OCI-LY7 (cell line): ENCODE measurements around the gene ALG14. TPM values are rescaled to one million over a fixed set of nuclear protein-coding genes. Genes with fewer than 3 reads are reported as not detected.
A peak's percentile ranks its signal among the peaks of the same experiment; 100 is the strongest.

Experiments used
- BruUV-seq: library from RNA; stranded (reverse); fragments of 400-500 nt; replicated peaks from 2 replicates; lab custom pipeline; 2021; lab: Mats Ljungman, UMichigan
- CTCF ChIA-PET: fragments of 300-600 bp; sonication (Branson Sonifier 250); formaldehyde crosslinking; loops from one replicate; lab custom pipeline; 2022; ENCODE audit warnings: antibody characterized with exemption; ENCODE audit not compliant: unreplicated experiment; lab: Charles Lee
- POLR2A ChIA-PET: fragments of 300-600 bp; sonication (Branson Sonifier 250); formaldehyde crosslinking; loops from one replicate; lab custom pipeline; 2022; ENCODE audit warnings: antibody characterized with exemption; lab: Charles Lee
- DNase-seq: peaks from one replicate; pipeline ENCODE4 v3.0.0-alpha.2; 2015; ENCODE audit warnings: low spot score
- H2AFZ ChIP-seq: fragments of 200-600 bp; sonication (generic), shearing (Covaris generic); 2 replicates; pipeline ENCODE4 v1.6.1; 2014; ENCODE audit warnings: mild to moderate bottlenecking, antibody characterized with exemption, low read length, moderate library complexity
- H3K27ac ChIP-seq: fragments of 200-600 bp; sonication (generic); 2 replicates; pipeline ENCODE4 v1.5.1; 2014; ENCODE audit warnings: mixed run types, low read depth, mild to moderate bottlenecking, moderate library complexity, low read length, inconsistent platforms; ENCODE audit not compliant: poor library complexity, severe bottlenecking
- H3K36me3 ChIP-seq: fragments of 200-600 bp; sonication (generic); 2 replicates; pipeline ENCODE4 v1.6.1; 2014; ENCODE audit warnings: mild to moderate bottlenecking, antibody characterized with exemption, low read length, moderate library complexity, mixed read lengths; ENCODE audit not compliant: insufficient read depth
- H3K4me1 ChIP-seq: fragments of 200-600 bp; sonication (generic); 2 replicates; pipeline ENCODE4 v1.5.1; 2014; ENCODE audit warnings: mild to moderate bottlenecking, low read length; ENCODE audit not compliant: insufficient read depth, poor library complexity, severe bottlenecking
- H3K4me2 ChIP-seq: fragments of 200-600 bp; sonication (generic); 2 replicates; pipeline ENCODE4 v1.6.1; 2014; ENCODE audit warnings: mild to moderate bottlenecking, low read length
- H3K4me3 ChIP-seq: fragments of 200-600 bp; sonication (generic); 2 replicates; pipeline ENCODE4 v1.5.1; 2014; ENCODE audit warnings: mild to moderate bottlenecking, low read depth, low read length; ENCODE audit not compliant: poor library complexity, severe bottlenecking
- H3K79me2 ChIP-seq: fragments of 200-600 bp; sonication (generic); 2 replicates; pipeline ENCODE4 v1.6.1; 2016; ENCODE audit warnings: low read depth, mild to moderate bottlenecking, low read length, moderate library complexity, mixed read lengths; ENCODE audit not compliant: insufficient read depth
- H3K9me2 ChIP-seq: fragments of 200-600 bp; sonication (generic); 2 replicates; pipeline ENCODE4 v1.6.1; 2016; ENCODE audit warnings: mild to moderate bottlenecking, low read length, mixed read lengths; ENCODE audit not compliant: insufficient read depth
- H3K9me3 ChIP-seq: fragments of 200-600 bp; sonication (generic); 2 replicates; pipeline ENCODE4 v1.6.1; 2014; ENCODE audit warnings: mild to moderate bottlenecking, mixed run types, low read length, mixed read lengths
- H4K20me1 ChIP-seq: fragments of 200-600 bp; sonication (generic); 2 replicates; pipeline ENCODE4 v1.6.1; 2014; ENCODE audit warnings: mild to moderate bottlenecking, antibody characterized with exemption, low read length, moderate library complexity, mixed read lengths; ENCODE audit not compliant: insufficient read depth
- CTCF ChIP-seq: fragments of 200-600 bp; sonication (generic); conservative IDR thresholded peaks from 2 replicates; pipeline ENCODE4 v1.5.1; 2014; ENCODE audit warnings: mild to moderate bottlenecking, antibody characterized with exemption, low read length, moderate library complexity, mixed read lengths
- EZH2phosphoT487 ChIP-seq: fragments of 200-600 bp; sonication (generic); IDR thresholded peaks from 2 replicates; pipeline ENCODE4 v1.6.1; 2018; ENCODE audit warnings: low read depth, borderline replicate concordance, mild to moderate bottlenecking, mixed run types, antibody characterized with exemption, low read length, moderate library complexity, mixed read lengths
- intact Hi-C: fragments of 100-400 bp; cut with micrococcal nuclease; formaldehyde crosslinking; loops from one replicate; pipeline ENCODE4 v1.10.0; 2022; ENCODE audit not compliant: unreplicated experiment
- total RNA-seq, 2 experiments: library from RNA; depleted of rRNA in 1 of 2; stranded (reverse); fragments of >200 nt in 1 of 2; shearing (Covaris generic) in 1 of 2; gene quantifications; 2 replicates each; pipeline ENCODE4 v1.2.3, GENCODE V29; 2014 to 2022

Gene ALG14
- total RNA-seq, 2 experiments from 2014 or later: 1.6 to 8.3 TPM

GRCh38 chr1:95073446-95073845 is 695 bp upstream of the ALG14 start:
- no peaks in the 10 kb centered on the region for H3K9me3 ChIP-seq
- peak overlapping the region; percentile 38 for H3K27ac ChIP-seq
- no peaks in the 10 kb centered on the region for H4K20me1 ChIP-seq
- intact Hi-C loops: loop anchor here (2.0 kb wide), 1 partner anchor 161 kb away; the partner anchor contains the start of gene RWDD3
- POLR2A ChIA-PET: interaction anchor here (0.6 to 2.8 kb wide), 7 partner anchors 11 to 160 kb away, joined by 3 to 14 read pairs (median 3); partner anchors contain the start of gene RWDD3
- no peak for TF ChIP-seq CTCF
- no peak for TF ChIP-seq EZH2phosphoT487
- H3K4me2 ChIP-seq: peak overlapping the region; percentile 87
- BruUV-seq: no TSS peak
- H3K79me2 ChIP-seq: peaks cover 7% of the 10 kb centered on the region; the same call in 1 of the 2 replicates
- peaks cover 14% of the 10 kb centered on the region for H3K4me1 ChIP-seq
- CTCF ChIA-PET: interaction anchor here (0.6 to 1.6 kb wide), 3 partner anchors 11 to 160 kb away, joined by 3 to 4 read pairs (median 3); no protein-coding TSS in a partner anchor
- peak overlapping the region; percentile 99 for H2AFZ ChIP-seq
- peak overlapping the region; percentile 71 for H3K4me3 ChIP-seq
- no peaks in the 10 kb centered on the region for H3K36me3 ChIP-seq
- H3K9me2 ChIP-seq: no peaks in the 10 kb centered on the region
- no peak for DNase-seq

DNA sequence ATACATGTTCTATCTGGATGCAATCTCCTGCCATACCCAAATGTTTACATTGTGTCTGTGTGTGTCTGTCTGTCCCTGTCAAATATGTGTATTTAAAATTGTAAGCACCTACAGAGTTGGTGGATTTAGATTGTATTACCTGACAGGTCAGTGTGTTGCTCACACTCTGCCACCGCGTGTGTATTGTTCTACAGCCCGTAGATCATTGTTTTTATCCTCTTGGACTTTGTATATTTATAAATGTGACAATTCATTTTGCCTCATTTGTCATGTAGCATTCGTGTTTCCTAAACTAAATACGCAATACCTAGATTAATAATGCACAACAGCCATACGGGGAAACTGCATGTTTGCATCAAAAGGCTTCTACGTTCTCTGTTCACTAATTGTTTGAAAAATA is 634 bp downstream of the ALG14 start:
- TSS peak; percentile 85 for BruUV-seq
- Histone ChIP-seq H3K36me3 (no peaks in the 10 kb centered on the region), H3K9me3 (no peaks in the 10 kb centered on the region), H4K20me1 (no peaks in the 10 kb centered on the region), H3K27ac (no peak overlapping the region), H3K9me2 (no peaks in the 10 kb centered on the region), H3K4me3 (peak overlapping the region; percentile 71), H3K79me2 (peaks cover 7% of the 10 kb centered on the region; the same call in 1 of the 2 replicates), H3K4me2 (peak overlapping the region; percentile 87), H3K4me1 (peaks cover 16% of the 10 kb centered on the region), H2AFZ (peak overlapping the region; percentile 99)
- ChIA-PET CTCF (interaction anchor here (1.0 kb wide), 1 partner anchor 162 kb away, joined by 4 read pairs; the partner anchor contains the start of gene RWDD3), POLR2A (interaction anchor here (1.7 kb wide), 1 partner anchor 13 kb away, joined by 6 read pairs; no protein-coding TSS in a partner anchor)
- intact Hi-C loops: loop anchor here (2.0 kb wide), 1 partner anchor 163 kb away; the partner anchor contains the start of gene RWDD3
- TF ChIP-seq CTCF (no peak), EZH2phosphoT487 (no peak)
- peak; percentile 3 for DNase-seq

GRCh38 chr1:95071539-95071938 is 1.2 kb downstream of the ALG14 start:
- Histone ChIP-seq H3K4me2 (peak overlapping the region; percentile 87), H3K79me2 (peaks cover 7% of the 10 kb centered on the region; the same call in 1 of the 2 replicates), H3K36me3 (no peaks in the 10 kb centered on the region), H2AFZ (peak overlapping the region; percentile 99; the same call in 1 of the 2 replicates), H4K20me1 (no peaks in the 10 kb centered on the region), H3K4me3 (peak overlapping the region; percentile 71), H3K9me2 (no peaks in the 10 kb centered on the region), H3K9me3 (no peaks in the 10 kb centered on the region), H3K27ac (no peak overlapping the region), H3K4me1 (peaks cover 18% of the 10 kb centered on the region)
- peak; percentile 4 for DNase-seq
- TF ChIP-seq CTCF: no peak
- no peak for TF ChIP-seq EZH2phosphoT487
- no TSS peak for BruUV-seq
- ChIA-PET POLR2A (interaction anchor here (0.6 kb wide), 1 partner anchor 164 kb away, joined by 7 read pairs; no protein-coding TSS in a partner anchor), CTCF (interaction anchor here (1.0 kb wide), 1 partner anchor 162 kb away, joined by 4 read pairs; the partner anchor contains the start of gene RWDD3)
- intact Hi-C loops: no loop called here
